ENCODE results near the gene SEL1L. TPM values are rescaled to one million over a fixed set of nuclear protein-coding genes. Genes with fewer than 3 reads are reported as not detected.
"Not testable (repeated sequence)": the region's sequence is repeated elsewhere in the genome, so short reads cannot be mapped to it uniquely, and the experiment has no call there.

The SEL1L gene
- polyA plus RNA-seq, 3 donors from 2014 or later: 29.3 to 41.7 (median 31.0) TPM

DNA sequence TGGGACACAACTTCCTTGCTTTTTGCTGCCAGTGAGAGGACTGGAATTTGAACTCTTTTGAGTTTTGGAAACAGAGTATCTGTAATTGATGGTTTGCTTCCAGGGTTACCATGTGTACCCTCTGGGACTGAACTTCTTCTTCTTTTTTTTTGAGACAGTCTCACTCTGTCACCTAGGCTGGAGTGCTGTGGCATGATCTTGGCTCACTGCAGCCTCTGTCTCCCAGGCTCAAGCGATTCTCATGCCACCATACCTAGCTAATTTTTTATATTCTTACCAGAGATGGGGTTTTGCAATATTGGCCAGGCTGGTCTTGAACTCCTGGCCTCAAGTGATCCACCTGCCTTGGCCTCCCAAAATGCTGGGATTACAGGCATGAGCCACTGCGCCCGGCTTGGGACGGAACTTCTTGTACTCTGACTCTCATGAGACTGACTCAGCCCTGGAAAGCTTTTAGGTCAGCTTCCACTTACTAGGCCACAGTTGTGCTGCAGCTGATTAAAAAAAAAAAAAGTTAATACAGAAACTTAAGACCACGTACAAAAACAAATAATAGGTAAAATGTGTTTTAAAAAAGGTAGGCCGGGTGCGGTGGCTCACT, 15.8 kb downstream of the SEL1L start:
- Mint-ChIP-seq H3K36me3 (peaks cover 10 to 36% (median 27%) of the 10 kb centered on the region in 3 donors), H3K27me3 (ENCODE audit: low read depth in 3 of 3) (peaks cover 0 to 3% (median 0%) of the 10 kb centered on the region in 3 donors), H3K27ac (no peak overlapping the region), H3K9me3 (no peaks in the 10 kb centered on the region), H3K4me1 (peaks cover 30 to 41% of the 10 kb centered on the region in 2 donors), H3K4me3 (no peak overlapping the region)
- no peak for DNase-seq

DNA sequence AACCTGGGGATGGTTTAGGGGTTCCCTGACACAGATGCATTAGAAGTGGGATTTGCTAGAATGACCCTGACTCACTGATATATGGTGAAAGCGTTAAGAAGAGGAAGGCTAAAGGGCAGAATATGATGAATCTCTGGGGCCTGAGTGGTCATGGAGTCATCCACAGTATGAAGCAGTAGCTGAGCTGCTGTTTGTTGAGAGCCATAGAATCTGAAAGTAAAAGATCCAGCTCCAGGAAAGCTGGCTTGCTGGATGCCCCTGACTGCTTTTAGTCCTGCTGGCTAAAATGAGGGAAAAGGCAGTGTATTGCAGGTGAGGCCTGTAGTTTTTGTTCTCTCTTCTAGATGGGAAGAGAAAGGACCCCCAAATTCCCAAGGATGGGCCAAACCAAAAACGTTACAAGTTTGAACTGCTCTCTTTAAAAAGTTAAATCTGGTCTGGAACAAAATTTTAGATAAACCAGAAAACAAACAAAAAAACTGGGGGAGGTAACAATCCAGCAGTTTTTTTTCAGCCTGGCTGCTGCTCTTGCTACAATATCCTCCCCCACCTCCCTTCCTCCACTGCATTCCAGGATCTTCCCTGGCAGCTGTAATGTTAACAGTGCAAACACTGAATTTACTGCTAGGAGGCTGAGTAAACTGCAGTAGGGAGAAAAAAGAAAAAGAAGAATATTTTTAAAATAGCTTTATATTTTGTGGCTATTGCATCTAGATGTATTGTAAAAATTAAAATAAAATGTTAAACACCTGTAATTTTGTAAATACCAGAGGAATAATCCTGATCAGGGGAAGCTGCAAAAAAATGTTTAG, 16.5 kb downstream of the SEL1L start:
- Mint-ChIP-seq H3K27me3 (ENCODE audit: low read depth in 3 of 3) (peaks cover 0 to 3% (median 2%) of the 10 kb centered on the region in 3 donors), H3K4me3 (no peak overlapping the region), H3K36me3 (peaks cover 16 to 34% (median 27%) of the 10 kb centered on the region in 3 donors)

DNA sequence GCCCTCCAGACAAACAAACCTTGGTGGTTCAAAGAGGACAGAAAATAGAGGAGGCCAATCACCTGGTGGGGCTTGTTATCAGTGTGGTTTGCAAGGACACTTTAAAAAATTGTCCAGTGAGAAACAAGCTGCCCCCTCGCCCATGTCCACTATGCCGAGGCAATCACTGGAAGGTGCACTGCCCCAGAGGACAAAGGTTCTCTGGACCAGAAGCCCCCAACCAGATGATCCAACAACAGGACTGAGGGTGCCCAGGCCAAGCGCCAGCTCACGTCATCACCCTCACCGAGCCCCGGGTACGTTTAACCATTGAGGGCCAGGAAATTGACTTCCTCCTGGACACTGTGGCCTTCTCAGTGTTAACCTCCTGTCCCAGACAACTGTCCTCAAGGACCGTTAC, 17.7 kb downstream of the SEL1L start:
- Mint-ChIP-seq H3K4me1 (peaks cover 39 to 54% of the 10 kb centered on the region in 2 donors), H3K36me3 (peaks cover 16 to 34% (median 21%) of the 10 kb centered on the region in 3 donors)
- not testable (repeated sequence) for H3K27ac Mint-ChIP-seq; H3K4me3 Mint-ChIP-seq; DNase-seq; H3K9me3 Mint-ChIP-seq; H3K27me3 Mint-ChIP-seq (ENCODE audit: low read depth in 3 of 3)

More for the DNA sequence above, 16.5 kb downstream of the SEL1L start:
- no peak for DNase-seq
- Mint-ChIP-seq H3K9me3 (no peaks in the 10 kb centered on the region), H3K4me1 (peaks cover 32 to 45% of the 10 kb centered on the region in 2 donors), H3K27ac (no peak overlapping the region)

DNA sequence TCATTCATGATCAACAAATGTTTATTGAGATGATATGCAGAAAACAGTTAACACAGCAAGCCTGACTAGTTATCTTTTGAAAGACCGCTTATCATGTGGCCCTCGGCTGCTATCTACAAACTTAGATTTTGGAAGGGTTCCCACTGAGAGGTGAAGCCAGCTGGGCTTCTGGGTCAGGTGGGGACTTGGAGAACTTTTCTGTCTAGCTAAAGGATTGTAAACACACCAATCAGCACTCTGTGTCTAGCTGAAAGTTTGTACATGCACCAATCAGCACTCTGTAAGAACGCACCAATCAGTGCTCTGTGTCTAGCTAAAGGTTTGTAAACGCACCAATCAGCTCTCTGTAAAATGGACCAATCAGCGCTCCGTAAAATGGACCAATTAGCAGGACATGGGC, 20.8 kb downstream of the SEL1L start:
- peaks cover 32 to 65% of the 10 kb centered on the region in 2 donors for H3K4me1 Mint-ChIP-seq
- H3K27ac Mint-ChIP-seq: not testable (repeated sequence)

DNA sequence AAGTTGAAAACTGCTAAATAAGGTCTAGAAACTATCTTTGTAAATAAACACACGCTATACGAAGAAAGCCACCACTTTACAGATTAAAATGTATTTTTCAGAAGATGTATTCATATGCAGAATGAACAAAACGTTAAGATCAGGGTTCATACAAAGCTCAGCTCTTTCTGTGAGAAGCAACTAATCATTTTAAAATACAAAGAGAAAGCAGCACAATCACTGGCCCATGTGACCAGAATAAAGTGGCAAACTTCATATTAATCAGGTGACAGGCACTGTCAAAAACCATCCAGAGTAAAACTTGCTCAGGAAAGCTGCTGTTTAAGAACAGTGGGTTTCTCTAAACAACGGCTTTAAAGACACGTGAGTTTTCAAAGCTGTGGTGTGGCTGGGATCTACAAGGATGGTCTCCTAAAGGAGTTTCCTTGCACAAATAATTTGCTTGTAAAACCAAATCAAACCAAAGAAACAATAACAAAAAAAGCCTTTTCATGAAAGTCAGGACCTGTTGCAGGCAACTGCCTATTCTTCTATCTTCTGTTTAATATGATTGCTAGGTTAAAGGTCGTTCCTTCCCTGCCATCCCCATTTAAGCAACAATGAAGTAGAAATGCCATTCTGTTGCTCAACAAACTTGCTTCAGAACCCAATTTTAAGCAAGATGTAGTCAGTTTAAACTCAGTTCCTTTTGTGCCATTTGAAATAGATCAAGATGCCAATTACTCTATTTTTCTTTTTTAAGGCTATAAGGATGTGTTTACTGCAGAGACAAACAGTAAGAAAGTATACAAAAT, 22.3 kb downstream of the SEL1L start:
- H3K9me3 Mint-ChIP-seq: no peaks in the 10 kb centered on the region
- peaks cover 32 to 79% of the 10 kb centered on the region in 2 donors for H3K4me1 Mint-ChIP-seq
- H3K27me3 Mint-ChIP-seq (ENCODE audit: low read depth in 3 of 3): peaks cover 0 to 2% (median 0%) of the 10 kb centered on the region in 3 donors
- H3K36me3 Mint-ChIP-seq: peaks cover 7 to 29% (median 21%) of the 10 kb centered on the region in 3 donors
- no peak for DNase-seq
- peak overlapping the region in 3 of 6 donors; percentile 10 to 45 (median 38) for H3K27ac Mint-ChIP-seq
- no peak overlapping the region for H3K4me3 Mint-ChIP-seq

More for the DNA sequence above, 20.8 kb downstream of the SEL1L start:
- H3K4me3 Mint-ChIP-seq; DNase-seq; H3K27me3 Mint-ChIP-seq (ENCODE audit: low read depth in 3 of 3); H3K9me3 Mint-ChIP-seq: not testable (repeated sequence)
- H3K36me3 Mint-ChIP-seq: peaks cover 12 to 25% (median 16%) of the 10 kb centered on the region in 3 donors

DNA sequence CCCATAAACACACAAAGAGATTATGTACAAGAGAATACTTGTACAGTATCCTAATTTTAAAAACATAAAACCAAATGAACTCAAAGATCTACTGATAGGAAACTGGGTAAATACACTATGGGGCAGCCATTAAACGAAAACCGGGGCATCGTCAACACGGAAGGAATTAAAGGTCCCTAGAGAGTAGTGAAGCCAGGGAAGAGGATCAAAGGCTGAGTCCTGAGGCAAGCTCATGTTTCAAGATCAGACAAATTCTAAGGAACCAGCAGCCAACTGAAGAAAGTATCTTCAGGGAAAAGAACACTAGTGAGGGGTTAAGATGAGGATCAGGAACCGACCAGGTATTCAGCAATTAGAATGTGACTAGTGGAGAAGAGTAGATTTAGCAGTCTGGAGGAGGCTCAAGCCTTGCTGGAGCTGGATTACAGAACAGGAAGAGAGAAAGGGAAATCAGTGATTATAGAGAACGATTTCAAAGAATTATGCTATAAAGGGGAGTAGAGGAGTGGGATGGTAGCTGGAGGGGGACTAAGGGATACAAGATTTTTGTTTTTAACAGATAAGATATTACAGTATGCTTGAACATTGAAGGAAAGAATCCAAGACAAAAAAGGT, 23.7 kb downstream of the SEL1L start:
- no peak for DNase-seq
- Mint-ChIP-seq H3K27ac (peak overlapping the region in 2 of 6 donors; percentile 3 to 28), H3K36me3 (peaks cover 8 to 34% (median 29%) of the 10 kb centered on the region in 3 donors), H3K4me3 (no peak overlapping the region), H3K9me3 (no peaks in the 10 kb centered on the region), H3K27me3 (ENCODE audit: low read depth in 3 of 3) (peaks cover 0 to 2% (median 0%) of the 10 kb centered on the region in 3 donors), H3K4me1 (peaks cover 32 to 79% of the 10 kb centered on the region in 2 donors)

DNA sequence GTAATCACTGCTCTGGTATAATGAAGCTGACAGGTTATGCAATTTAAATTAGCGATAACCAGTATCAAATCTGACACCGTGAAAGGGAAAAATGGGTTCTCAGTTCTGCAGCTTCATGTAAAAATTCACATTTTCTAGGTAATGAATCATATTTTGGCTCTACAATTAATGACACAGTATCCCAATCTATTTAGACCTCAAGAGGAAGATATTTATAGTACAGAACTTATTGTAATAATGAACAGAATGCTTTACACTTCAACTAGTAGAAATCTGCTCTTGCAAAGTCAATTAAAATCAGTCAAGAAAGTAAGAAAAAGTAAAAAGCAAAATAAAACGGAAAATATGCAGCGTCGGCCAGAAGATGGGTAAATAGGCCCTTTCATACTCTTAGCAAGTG, 24.3 kb downstream of the SEL1L start:
- peak overlapping the region in 1 of 6 donors; percentile 13 for H3K27ac Mint-ChIP-seq
- no peaks in the 10 kb centered on the region for H3K9me3 Mint-ChIP-seq
- DNase-seq: no peak
- H3K4me1 Mint-ChIP-seq: peaks cover 31 to 74% of the 10 kb centered on the region in 2 donors
- H3K4me3 Mint-ChIP-seq: no peak overlapping the region
- peaks cover 11 to 32% (median 32%) of the 10 kb centered on the region in 3 donors for H3K36me3 Mint-ChIP-seq
- H3K27me3 Mint-ChIP-seq (ENCODE audit: low read depth in 3 of 3): peaks cover 0 to 2% (median 0%) of the 10 kb centered on the region in 3 donors

DNA sequence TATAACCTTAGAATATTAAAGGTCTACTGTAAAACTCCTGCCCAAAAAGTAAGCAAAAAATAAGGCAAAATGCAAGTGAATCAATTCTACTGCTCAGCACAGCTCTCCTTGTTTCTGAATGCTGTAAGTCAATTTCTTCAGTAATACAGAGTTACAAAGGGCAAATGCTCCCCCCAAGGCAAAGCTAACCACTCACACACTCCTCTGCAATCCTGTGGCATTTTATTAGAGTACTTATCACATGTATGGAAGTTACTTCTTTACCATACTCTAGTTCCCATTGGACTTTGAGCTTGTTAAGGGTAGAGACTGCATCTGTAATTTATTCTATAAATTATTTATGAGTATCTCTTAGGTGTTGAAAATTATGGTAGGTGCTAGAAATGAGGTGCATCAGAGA, 27.2 kb downstream of the SEL1L start:
- peaks cover 15 to 46% of the 10 kb centered on the region in 2 donors for H3K4me1 Mint-ChIP-seq
- H3K4me3 Mint-ChIP-seq: no peak overlapping the region
- H3K36me3 Mint-ChIP-seq: peaks cover 12 to 42% (median 28%) of the 10 kb centered on the region in 3 donors
- peak overlapping the region in 1 of 6 donors; percentile 21 for H3K27ac Mint-ChIP-seq
- H3K27me3 Mint-ChIP-seq (ENCODE audit: low read depth in 3 of 3): no peaks in the 10 kb centered on the region
- DNase-seq: no peak
- no peaks in the 10 kb centered on the region for H3K9me3 Mint-ChIP-seq

DNA sequence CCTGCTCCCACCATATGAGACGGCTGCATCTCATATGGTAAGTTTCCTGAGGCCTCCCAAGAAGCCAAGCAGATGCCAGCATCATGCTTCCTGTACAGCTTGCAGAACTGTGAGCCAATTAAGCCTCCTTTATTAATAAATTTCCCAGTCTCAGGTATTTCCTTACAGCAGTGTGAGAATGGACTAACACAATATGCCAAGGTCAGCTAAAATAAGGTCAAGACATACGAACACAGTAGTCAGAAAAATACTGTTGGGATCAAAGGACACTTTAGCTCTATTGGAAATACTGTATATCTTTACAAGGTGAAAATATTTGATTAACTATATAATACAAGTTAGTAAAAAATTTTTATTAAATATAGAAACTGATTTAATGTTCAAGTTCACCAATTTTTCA, 28.8 kb downstream of the SEL1L start:
- no peak overlapping the region for H3K4me3 Mint-ChIP-seq
- peaks cover 16 to 47% (median 34%) of the 10 kb centered on the region in 3 donors for H3K36me3 Mint-ChIP-seq
- no peaks in the 10 kb centered on the region for H3K27me3 Mint-ChIP-seq (ENCODE audit: low read depth in 3 of 3)
- H3K4me1 Mint-ChIP-seq: peaks cover 6 to 30% of the 10 kb centered on the region in 2 donors
- DNase-seq: no peak
- H3K27ac Mint-ChIP-seq: peak overlapping the region in 1 of 6 donors; percentile 45
- H3K9me3 Mint-ChIP-seq: no peaks in the 10 kb centered on the region

DNA sequence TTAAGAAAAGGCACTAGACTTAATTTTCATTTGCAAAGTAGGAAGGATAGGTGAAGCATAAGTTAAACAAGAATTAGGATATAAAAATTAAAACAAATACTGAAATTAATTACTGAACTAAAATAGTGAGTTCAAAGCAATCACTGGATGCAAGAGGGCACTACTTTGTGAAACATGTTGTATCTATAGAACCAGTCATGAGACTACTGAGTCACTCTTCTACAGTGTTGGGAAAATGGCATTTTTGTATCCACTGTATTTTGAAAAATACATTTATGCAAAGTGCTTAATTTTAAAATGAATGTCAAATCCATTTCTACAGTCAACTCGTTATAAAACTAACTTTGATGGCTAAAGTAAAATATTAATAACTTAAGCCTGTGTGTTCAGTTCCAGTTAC, 47.9 kb downstream of the SEL1L start:
- Mint-ChIP-seq H3K36me3 (peaks cover 22 to 57% (median 24%) of the 10 kb centered on the region in 3 donors), H3K4me1 (peaks cover 11 to 14% of the 10 kb centered on the region in 2 donors), H3K9me3 (no peaks in the 10 kb centered on the region), H3K27ac (peak overlapping the region; percentile 51 to 84 (median 68)), H3K27me3 (ENCODE audit: low read depth in 3 of 3) (peaks cover 0 to 4% (median 0%) of the 10 kb centered on the region in 3 donors), H3K4me3 (peak overlapping the region in 2 of 5 donors; percentile 36 to 64)
- no peak for DNase-seq

DNA sequence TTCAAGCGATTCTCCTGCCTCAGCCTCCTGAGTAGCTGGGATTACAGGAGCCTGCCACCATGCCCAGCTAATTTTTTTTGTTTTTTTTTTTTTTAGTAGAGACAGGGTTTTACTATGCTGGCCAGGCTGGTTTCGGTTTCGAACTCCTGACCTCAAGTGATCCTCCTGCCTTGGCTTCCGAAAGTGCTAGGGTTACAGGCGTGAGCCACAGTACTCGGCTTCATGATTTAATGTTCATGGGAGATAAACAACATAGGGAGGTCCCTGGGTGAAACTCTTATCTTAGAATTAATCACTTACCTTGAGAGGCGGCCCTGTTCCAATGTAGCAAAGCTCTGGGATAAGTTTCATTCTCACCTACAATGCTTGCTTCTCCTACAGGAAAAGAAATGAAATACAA, 48.3 kb downstream of the SEL1L start:
- H3K36me3 Mint-ChIP-seq: peaks cover 22 to 57% (median 25%) of the 10 kb centered on the region in 3 donors
- peaks cover 13 to 16% of the 10 kb centered on the region in 2 donors for H3K4me1 Mint-ChIP-seq
- peak overlapping the region; percentile 51 to 84 (median 68) for H3K27ac Mint-ChIP-seq
- peak; percentile 32 to 58 (median 32) for DNase-seq
- no peaks in the 10 kb centered on the region for H3K9me3 Mint-ChIP-seq
- peaks cover 0 to 5% (median 0%) of the 10 kb centered on the region in 3 donors for H3K27me3 Mint-ChIP-seq (ENCODE audit: low read depth in 3 of 3)
- H3K4me3 Mint-ChIP-seq: peak overlapping the region in 4 of 5 donors; percentile 26 to 64 (median 39)

DNA sequence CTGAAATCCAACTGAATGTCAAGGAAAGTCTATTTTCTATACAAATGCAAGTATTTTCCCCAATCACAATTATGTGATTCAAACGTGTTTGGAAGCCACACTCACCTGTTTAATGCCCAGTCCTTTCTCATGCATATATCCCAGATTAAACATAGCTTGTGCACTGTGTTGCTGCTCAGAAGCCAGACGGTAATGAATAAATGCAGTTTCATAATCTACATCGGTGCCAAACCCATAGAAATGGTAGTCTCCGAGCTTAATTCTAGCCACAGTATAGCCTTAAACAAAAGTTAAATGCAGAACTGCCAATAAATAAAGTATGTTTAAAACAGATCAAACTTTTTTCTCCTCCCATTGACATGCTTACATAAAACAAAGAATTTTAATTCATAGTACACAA, 49.5 kb downstream of the SEL1L start:
- DNase-seq: no peak
- no peak overlapping the region for H3K4me3 Mint-ChIP-seq
- H3K27me3 Mint-ChIP-seq (ENCODE audit: low read depth in 3 of 3): peaks cover 0 to 5% (median 0%) of the 10 kb centered on the region in 3 donors
- peaks cover 18 to 27% of the 10 kb centered on the region in 2 donors for H3K4me1 Mint-ChIP-seq
- H3K27ac Mint-ChIP-seq: peak overlapping the region in 3 of 6 donors; percentile 29 to 58 (median 55)
- peaks cover 17 to 54% (median 28%) of the 10 kb centered on the region in 3 donors for H3K36me3 Mint-ChIP-seq
- peaks cover 0 to 1% (median 0%) of the 10 kb centered on the region in 6 donors for H3K9me3 Mint-ChIP-seq

DNA sequence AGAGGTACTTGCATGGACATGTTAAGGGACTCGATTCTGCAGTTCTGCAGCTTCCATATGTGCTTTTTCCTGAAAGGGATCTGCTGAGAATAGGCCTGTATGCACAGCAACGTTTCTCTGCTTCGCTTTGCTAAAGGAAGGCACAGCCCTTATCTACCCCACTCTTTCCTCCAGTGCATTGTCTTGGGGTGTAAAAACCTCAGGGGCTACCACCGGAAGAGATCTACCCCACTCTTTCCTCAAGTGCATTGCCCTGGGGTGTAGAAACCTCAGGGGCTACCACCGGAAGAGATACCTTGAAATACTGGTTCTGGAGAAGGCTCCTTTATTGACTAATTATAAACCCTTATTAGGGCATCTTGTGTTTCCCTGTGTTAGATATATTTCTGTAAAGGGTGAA, 52.9 kb downstream of the SEL1L start:
- peak; percentile 43 to 61 (median 49) for DNase-seq
- peak overlapping the region; percentile 1 to 72 (median 44) for H3K27ac Mint-ChIP-seq
- peaks cover 14 to 50% (median 25%) of the 10 kb centered on the region in 3 donors for H3K36me3 Mint-ChIP-seq
- peak overlapping the region; percentile 42 to 49 (median 48) for H3K4me3 Mint-ChIP-seq
- H3K9me3 Mint-ChIP-seq: peaks cover 0 to 1% (median 0%) of the 10 kb centered on the region in 6 donors
- H3K27me3 Mint-ChIP-seq (ENCODE audit: low read depth in 3 of 3): peaks cover 0 to 5% (median 0%) of the 10 kb centered on the region in 3 donors
- H3K4me1 Mint-ChIP-seq: peaks cover 22 to 37% of the 10 kb centered on the region in 2 donors
